Mesothelial cell of epicardium (in vitro differentiated cells): Measurements from ENCODE around the gene TSKU. TPM values are rescaled to one million over a fixed set of nuclear protein-coding genes. Genes with fewer than 3 reads are reported as not detected.
A peak's percentile ranks its signal among the peaks of the same experiment; 100 is the strongest.

Source experiments
- DNase-seq, 2 experiments: peaks; one replicate each; pipeline ENCODE4 v3.0.0; 2021; ENCODE audit warnings: low spot score in 2 of 2; ENCODE audit not compliant: unreplicated experiment in 2 of 2
- H3K27ac Mint-ChIP-seq: 2 replicates; pipeline ENCODE4 v1.8.0; 2021; ENCODE audit warnings: mixed read lengths
- H3K27me3 Mint-ChIP-seq: 2 replicates; pipeline ENCODE4 v1.8.0; 2021; ENCODE audit warnings: low read depth, mixed read lengths
- H3K36me3 Mint-ChIP-seq: 2 replicates; pipeline ENCODE4 v1.8.0; 2021; ENCODE audit warnings: mixed read lengths
- H3K4me1 Mint-ChIP-seq: 2 replicates; pipeline ENCODE4 v1.8.0; 2021; ENCODE audit warnings: mixed read lengths
- H3K4me3 Mint-ChIP-seq: 2 replicates; pipeline ENCODE4 v1.8.0; 2021; ENCODE audit warnings: mild to moderate bottlenecking, moderate library complexity, mixed read lengths
- H3K9me3 Mint-ChIP-seq: 2 replicates; pipeline ENCODE4 v1.8.0; 2021; ENCODE audit warnings: mixed read lengths
- total RNA-seq: library from RNA; stranded (reverse); gene quantifications from 3 replicates; pipeline ENCODE4 v1.2.1, GENCODE V29; 2021
- TF ChIP-seq, protein P1 (sequence below): fragments of 200-600 bp; sonication (generic); IDR thresholded peaks from one replicate; pipeline ENCODE4 v1.5.0; 2021; ENCODE audit warnings: antibody characterized with exemption; ENCODE audit not compliant: unreplicated experiment

Gene TSKU
- total RNA-seq, 1 donor from 2014 or later, result 42.8 TPM

DNA sequence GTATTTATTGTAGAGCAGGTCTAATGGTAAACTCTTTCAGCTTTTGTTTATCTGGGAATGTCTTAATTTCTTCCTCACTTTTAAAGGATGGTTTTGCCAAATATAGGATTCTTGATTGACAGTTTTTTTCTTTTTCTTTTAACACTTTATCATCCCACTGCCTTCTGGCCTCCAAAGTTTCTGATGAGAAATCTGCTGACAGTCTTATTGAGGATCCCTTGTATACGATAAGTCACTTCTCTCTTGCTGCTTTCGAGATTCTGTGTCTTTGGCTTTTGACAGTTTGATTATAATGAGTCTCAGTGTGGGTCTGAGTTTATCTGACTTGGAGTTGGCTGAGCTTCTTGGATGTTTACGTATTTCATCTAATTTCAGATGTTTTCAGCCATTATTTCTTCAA is 6.7 kb upstream of the TSKU start:
- DNase-seq, result no peak
- no peak overlapping the region for H3K27ac Mint-ChIP-seq
- peaks cover 19% of the 10 kb centered on the region for H3K4me1 Mint-ChIP-seq
- no peaks in the 10 kb centered on the region for H3K27me3 Mint-ChIP-seq
- H3K36me3 Mint-ChIP-seq, result peaks cover 24% of the 10 kb centered on the region
- peaks cover 21% of the 10 kb centered on the region for H3K9me3 Mint-ChIP-seq
- no peak overlapping the region for H3K4me3 Mint-ChIP-seq
- TF ChIP-seq, protein P1, sequence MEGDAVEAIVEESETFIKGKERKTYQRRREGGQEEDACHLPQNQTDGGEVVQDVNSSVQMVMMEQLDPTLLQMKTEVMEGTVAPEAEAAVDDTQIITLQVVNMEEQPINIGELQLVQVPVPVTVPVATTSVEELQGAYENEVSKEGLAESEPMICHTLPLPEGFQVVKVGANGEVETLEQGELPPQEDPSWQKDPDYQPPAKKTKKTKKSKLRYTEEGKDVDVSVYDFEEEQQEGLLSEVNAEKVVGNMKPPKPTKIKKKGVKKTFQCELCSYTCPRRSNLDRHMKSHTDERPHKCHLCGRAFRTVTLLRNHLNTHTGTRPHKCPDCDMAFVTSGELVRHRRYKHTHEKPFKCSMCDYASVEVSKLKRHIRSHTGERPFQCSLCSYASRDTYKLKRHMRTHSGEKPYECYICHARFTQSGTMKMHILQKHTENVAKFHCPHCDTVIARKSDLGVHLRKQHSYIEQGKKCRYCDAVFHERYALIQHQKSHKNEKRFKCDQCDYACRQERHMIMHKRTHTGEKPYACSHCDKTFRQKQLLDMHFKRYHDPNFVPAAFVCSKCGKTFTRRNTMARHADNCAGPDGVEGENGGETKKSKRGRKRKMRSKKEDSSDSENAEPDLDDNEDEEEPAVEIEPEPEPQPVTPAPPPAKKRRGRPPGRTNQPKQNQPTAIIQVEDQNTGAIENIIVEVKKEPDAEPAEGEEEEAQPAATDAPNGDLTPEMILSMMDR, result no peak

DNA sequence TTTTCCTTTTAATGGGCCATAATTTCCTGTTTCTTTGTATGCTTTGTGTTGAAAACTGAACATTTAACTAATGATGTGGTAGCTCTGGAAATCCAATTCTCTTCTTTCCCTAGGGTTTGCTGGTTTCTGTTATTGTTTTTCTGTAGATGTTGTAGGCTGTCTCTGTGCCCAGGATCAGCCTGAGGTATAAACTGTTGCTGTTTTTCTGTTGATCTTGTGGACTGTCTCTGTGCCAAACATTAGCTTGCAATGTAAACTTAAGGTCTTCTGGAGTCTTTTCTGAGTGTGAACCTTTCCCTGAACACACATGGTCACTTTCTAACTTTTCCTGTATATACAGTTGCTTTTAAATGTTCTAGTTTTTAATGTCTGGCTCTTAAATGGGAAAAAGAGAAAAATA is 5.9 kb upstream of the TSKU start:
- Mint-ChIP-seq H3K36me3 (peaks cover 24% of the 10 kb centered on the region), H3K9me3 (peaks cover 21% of the 10 kb centered on the region), H3K27me3 (no peaks in the 10 kb centered on the region), H3K4me3 (no peak overlapping the region), H3K4me1 (peaks cover 21% of the 10 kb centered on the region), H3K27ac (no peak overlapping the region)
- TF ChIP-seq, protein P1, result no peak
- DNase-seq, result no peak

GRCh38 chr11:76777876-76778275 is 5.3 kb upstream of the TSKU start:
- no peak overlapping the region for H3K27ac Mint-ChIP-seq
- DNase-seq, result no peak
- no peak overlapping the region for H3K4me3 Mint-ChIP-seq
- peaks cover 24% of the 10 kb centered on the region for H3K36me3 Mint-ChIP-seq
- TF ChIP-seq, protein P1, result no peak
- H3K27me3 Mint-ChIP-seq, result no peaks in the 10 kb centered on the region
- peaks cover 27% of the 10 kb centered on the region for H3K4me1 Mint-ChIP-seq
- peaks cover 21% of the 10 kb centered on the region for H3K9me3 Mint-ChIP-seq

GRCh38 chr11:76778874-76779273 is 4.3 kb upstream of the TSKU start:
- H3K27me3 Mint-ChIP-seq, result no peaks in the 10 kb centered on the region
- peaks cover 27% of the 10 kb centered on the region for H3K4me1 Mint-ChIP-seq
- TF ChIP-seq, protein P1, result no peak
- no peak overlapping the region for H3K4me3 Mint-ChIP-seq
- no peak overlapping the region for H3K27ac Mint-ChIP-seq
- DNase-seq, result no peak
- H3K36me3 Mint-ChIP-seq, result peaks cover 24% of the 10 kb centered on the region
- peaks cover 21% of the 10 kb centered on the region for H3K9me3 Mint-ChIP-seq

GRCh38 chr11:76781046-76781801 is 1.9 kb upstream of the TSKU start:
- Mint-ChIP-seq H3K4me1 (peaks cover 44% of the 10 kb centered on the region), H3K27me3 (no peaks in the 10 kb centered on the region), H3K9me3 (peaks cover 14% of the 10 kb centered on the region), H3K36me3 (peaks cover 23% of the 10 kb centered on the region), H3K27ac (peak overlapping the region; percentile 99), H3K4me3 (peak overlapping the region; percentile 86)
- TF ChIP-seq, protein P1, result no peak
- no peak for DNase-seq
